Testis (tissue), 3 donors: ENCODE results near the gene GATAD2B. TPM values are rescaled to one million over a fixed set of nuclear protein-coding genes. Genes with fewer than 3 reads are reported as not detected.

Source experiments
- DNase-seq: peaks from one replicate; pipeline ENCODE4 v3.0.0-alpha.2; 2019
- H3K27ac ChIP-seq, 2 donors: fragments of 200-600 bp; sonication (generic); one replicate each; pipeline ENCODE4 v1.5.1; 2019
- H3K27me3 ChIP-seq: fragments of 200-600 bp; sonication (generic); one replicate; pipeline ENCODE4 v1.5.1; 2019
- H3K36me3 ChIP-seq: fragments of 200-600 bp; sonication (generic); one replicate; pipeline ENCODE4 v1.5.1; 2017; ENCODE audit warnings: low read depth; ENCODE audit errors: missing control alignments
- H3K4me1 ChIP-seq: fragments of 200-600 bp; sonication (generic); one replicate; pipeline ENCODE4 v1.5.1; 2019
- H3K4me3 ChIP-seq, 2 donors: fragments of 200-600 bp; sonication (generic); one replicate each; pipeline ENCODE4 v1.5.1; 2017 to 2019
- H3K9me3 ChIP-seq: fragments of 200-600 bp; sonication (generic); one replicate; pipeline ENCODE4 v1.5.1; 2017
- POLR2A ChIP-seq: fragments of 450-650 bp; IDR thresholded peaks from one replicate; pipeline ENCODE4 v1.6.1; 2017; ENCODE audit warnings: antibody characterized with exemption, mild to moderate bottlenecking, moderate library complexity
- WGBS, 2 donors: methylation state at CpG; one replicate each; pipeline ENCODE4 v1.1.5; 2018; 5-methylcytosine and 5-hydroxymethylcytosine counted together
- intact Hi-C: fragments of 100-400 bp; cut with DNase I; formaldehyde crosslinking; loops from one replicate; pipeline ENCODE4 v1.15.1; 2023; ENCODE audit warnings: low total_unique reads
- polyA plus RNA-seq: library from polyadenylated mRNA; stranded (reverse); fragments of 350-450 nt; fragmentation: Illumina TruSeq; extraction: RNeasy Lipid Tissue Mini Kit (QIAGEN cat#74804); gene quantifications from one replicate; pipeline ENCODE4 v1.2.3, GENCODE V29; 2014; ENCODE audit warnings: low read depth, low replicate concordance; ENCODE audit not compliant: insufficient read depth
- total RNA-seq, 2 donors: library from RNA; depleted of rRNA; stranded (reverse); fragments of >200 nt; gene quantifications; one replicate each; pipeline ENCODE4 v1.2.3, GENCODE V29; 2016
- TF ChIP-seq, protein P1 (sequence below), 3 experiments: fragments of 450-650 bp in 2 of 3; fragments of 200-600 bp in 1 of 3; sonication (generic) in 1 of 3; IDR thresholded peaks; one replicate each; pipeline ENCODE4 v1.5.1; 2016 to 2019; ENCODE audit warnings: antibody characterized with exemption in 3 of 3, mild to moderate bottlenecking in 2 of 3, moderate library complexity in 1 of 3

Gene GATAD2B
- total and polyA plus RNA-seq, 3 donors from 2014 or later: 26.5 to 37.4 (median 32.1) TPM

DNA sequence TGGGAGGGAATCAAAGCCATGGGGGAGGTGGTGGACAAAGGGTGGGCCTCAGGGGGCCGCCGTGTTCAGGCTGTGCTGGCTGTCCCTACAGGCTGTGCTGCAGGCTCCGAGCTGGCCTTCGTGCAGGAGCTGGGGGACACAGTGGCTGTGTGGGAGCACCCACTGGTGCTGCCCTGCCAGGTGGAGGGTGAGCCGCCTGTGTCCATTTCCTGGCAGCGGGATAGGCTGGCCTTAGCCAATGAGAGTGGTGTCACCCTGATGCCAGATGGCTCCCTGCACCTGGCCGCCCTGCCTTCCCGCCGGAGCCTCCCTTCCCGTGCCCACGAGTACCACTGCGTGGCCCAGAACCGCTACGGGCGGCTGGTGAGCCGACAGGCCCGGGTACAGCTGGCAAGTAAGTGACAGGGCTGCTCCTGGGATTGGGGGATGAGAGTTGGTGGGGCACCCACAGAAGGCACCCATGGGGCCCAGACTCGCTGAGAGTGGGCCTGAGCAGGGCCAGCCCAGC is 127.4 kb downstream of the GATAD2B start:
- TF ChIP-seq POLR2A: no peak
- TF ChIP-seq, protein P1, sequence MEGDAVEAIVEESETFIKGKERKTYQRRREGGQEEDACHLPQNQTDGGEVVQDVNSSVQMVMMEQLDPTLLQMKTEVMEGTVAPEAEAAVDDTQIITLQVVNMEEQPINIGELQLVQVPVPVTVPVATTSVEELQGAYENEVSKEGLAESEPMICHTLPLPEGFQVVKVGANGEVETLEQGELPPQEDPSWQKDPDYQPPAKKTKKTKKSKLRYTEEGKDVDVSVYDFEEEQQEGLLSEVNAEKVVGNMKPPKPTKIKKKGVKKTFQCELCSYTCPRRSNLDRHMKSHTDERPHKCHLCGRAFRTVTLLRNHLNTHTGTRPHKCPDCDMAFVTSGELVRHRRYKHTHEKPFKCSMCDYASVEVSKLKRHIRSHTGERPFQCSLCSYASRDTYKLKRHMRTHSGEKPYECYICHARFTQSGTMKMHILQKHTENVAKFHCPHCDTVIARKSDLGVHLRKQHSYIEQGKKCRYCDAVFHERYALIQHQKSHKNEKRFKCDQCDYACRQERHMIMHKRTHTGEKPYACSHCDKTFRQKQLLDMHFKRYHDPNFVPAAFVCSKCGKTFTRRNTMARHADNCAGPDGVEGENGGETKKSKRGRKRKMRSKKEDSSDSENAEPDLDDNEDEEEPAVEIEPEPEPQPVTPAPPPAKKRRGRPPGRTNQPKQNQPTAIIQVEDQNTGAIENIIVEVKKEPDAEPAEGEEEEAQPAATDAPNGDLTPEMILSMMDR (IDR thresholded peaks at IDR 0.05): no peak
- Histone ChIP-seq H3K4me3 (no peak overlapping the region), H3K9me3 (no peaks in the 10 kb centered on the region), H3K27me3 (no peaks in the 10 kb centered on the region), H3K4me1 (peaks cover 3% of the 10 kb centered on the region), H3K27ac (no peak overlapping the region), H3K36me3 (no peaks in the 10 kb centered on the region)
- intact Hi-C loops: loop anchor here (10.0 kb wide), 1 partner anchor 149 kb away; the partner anchor contains the start of gene DENND4B
- peak; percentile 10 for DNase-seq
- WGBS, 2 donors: 56 to 74% methylated on average over 5 to 18 of the region's 18 CpGs

DNA sequence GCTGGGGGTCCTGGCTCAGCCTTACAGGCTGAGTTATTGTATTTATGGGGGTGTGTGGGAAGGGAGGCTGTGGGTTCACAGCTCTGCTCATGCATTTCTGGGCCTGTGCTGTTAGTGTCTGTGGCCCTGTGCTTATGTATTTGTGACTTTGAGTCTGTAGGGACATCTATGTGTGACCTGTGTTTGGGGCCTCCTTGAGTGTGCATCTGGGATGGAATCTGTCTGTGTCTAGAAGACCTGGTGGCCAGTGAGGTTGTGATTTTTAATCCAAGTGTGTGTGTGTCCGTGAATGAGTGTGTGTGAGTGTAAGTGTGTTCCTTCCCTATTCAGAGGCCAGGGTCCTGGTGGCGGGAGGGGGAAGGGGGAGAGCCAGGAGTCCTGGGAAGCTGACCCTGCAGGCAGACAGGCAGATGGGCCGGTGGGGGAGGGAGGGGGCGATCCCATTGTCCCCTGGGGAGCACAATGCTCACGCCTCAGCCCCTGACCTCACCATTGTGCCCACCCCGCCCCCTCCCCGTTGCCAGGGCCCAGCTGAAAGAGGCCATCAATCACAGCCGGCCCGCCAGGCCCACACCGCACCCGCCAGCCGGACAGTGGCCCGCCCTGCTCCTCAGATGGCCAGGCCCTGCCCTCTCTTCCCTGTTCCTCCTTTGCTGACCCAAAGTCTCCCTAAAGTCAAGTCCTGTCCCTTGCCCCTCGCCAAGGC is 128.0 kb downstream of the GATAD2B start:
- no peak for TF ChIP-seq POLR2A
- TF ChIP-seq, protein P1 (IDR thresholded peaks at IDR 0.05): no peak
- DNase-seq: no peak
- Histone ChIP-seq H3K9me3 (no peaks in the 10 kb centered on the region), H3K27me3 (no peaks in the 10 kb centered on the region), H3K27ac (no peak overlapping the region), H3K4me3 (no peak overlapping the region), H3K36me3 (no peaks in the 10 kb centered on the region), H3K4me1 (peaks cover 5% of the 10 kb centered on the region)
- intact Hi-C loops: loop anchor here (10.0 kb wide), 1 partner anchor 150 kb away; the partner anchor contains the start of gene DENND4B
- WGBS, 2 donors: 57 to 64% methylated on average over 14 of the region's 14 CpGs

DNA sequence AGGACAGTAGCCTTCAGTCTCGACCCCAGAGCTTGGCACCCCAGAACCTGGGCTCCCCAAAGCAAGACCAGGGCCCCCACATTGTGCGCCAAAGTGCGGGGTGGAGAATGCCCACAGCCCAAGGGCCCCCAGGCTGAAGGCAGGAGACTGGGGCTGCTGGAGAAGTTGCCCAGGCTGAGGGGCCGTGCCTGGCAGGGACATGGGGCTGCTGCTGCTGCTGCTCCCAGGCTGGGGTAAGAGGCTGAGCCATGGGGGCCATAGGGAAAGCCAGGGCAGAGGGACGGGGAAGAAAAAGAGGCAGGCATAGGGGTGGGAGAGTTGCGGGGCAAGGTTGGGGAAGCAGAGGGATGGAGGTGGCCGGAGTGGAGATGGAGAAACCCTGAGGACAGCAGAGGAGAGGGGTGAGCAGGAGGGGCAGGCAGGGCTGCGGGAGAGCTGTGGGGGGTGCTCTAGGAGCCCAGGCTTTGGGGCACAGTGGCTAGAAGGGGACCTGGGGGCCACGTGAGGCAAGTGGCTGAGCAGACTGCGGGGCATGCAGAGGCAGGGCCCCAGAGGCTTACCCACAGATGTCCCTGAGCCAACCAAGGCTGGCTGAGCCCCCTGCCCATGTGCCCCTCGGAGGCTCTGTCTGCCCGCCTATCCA is 128.7 kb downstream of the GATAD2B start:
- WGBS, 2 donors: 83 to 87% methylated on average over 9 to 12 of the region's 12 CpGs
- Histone ChIP-seq H3K4me3 (no peak overlapping the region), H3K27me3 (no peaks in the 10 kb centered on the region), H3K9me3 (no peaks in the 10 kb centered on the region), H3K36me3 (no peaks in the 10 kb centered on the region), H3K4me1 (peaks cover 12% of the 10 kb centered on the region), H3K27ac (no peak overlapping the region)
- intact Hi-C loops: loop anchor here (10.0 kb wide), 1 partner anchor 151 kb away; the partner anchor contains the start of gene DENND4B
- no peak for DNase-seq
- no peak for TF ChIP-seq POLR2A
- TF ChIP-seq, protein P1 (IDR thresholded peaks at IDR 0.05): no peak

DNA sequence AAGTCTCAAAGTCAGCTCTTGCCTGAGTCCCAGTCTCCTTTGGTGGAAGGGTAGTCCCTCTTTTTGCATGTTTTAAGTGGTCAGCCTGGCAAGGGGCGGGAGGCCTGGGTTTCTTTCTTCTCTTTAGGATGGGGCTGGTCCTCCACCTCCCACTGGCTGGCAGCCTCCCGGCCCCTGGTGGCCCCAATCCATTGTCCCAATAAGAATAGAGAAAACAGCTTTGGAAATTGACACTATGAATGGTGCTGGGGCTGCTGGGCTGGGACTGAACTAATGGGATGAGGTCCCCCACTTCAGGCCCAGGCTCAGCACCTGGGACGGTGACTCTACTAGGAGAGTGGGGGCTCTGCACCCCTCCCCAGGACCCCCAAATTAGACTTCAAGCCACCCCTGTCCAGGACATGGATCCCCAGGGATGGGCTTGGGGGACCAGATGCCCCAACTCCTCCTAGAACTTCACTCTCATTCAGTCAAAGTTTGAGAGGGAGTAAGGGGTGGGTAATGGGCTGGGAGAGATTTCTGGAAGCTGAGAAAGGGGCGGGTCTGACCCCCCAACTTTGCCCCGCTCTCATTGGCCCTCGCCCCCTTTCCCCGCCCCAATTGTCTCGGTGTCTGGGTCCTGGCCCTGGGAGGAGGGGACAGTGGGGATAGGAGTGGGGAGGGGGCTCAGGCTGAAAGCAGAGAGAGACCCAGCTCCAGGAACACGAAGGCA is 129.4 kb downstream of the GATAD2B start:
- Histone ChIP-seq H3K27ac (no peak overlapping the region), H3K4me1 (peaks cover 13% of the 10 kb centered on the region), H3K4me3 (no peak overlapping the region), H3K36me3 (no peaks in the 10 kb centered on the region), H3K9me3 (no peaks in the 10 kb centered on the region), H3K27me3 (no peaks in the 10 kb centered on the region)
- no peak for DNase-seq
- intact Hi-C loops: loop anchor here (10.0 kb wide), 1 partner anchor 151 kb away; the partner anchor contains the start of gene DENND4B
- 83 to 87% methylated on average over 7 to 9 of the region's 9 CpGs for WGBS, 2 donors
- TF ChIP-seq POLR2A: no peak
- TF ChIP-seq, protein P1 (IDR thresholded peaks at IDR 0.05): no peak
